ENCODE measurements around the gene PARK7.

GRCh38 chr1:8016210-8016894 lies 54.8 kb downstream of the PARK7 start:
- TF ChIP-seq CTCF (IDR thresholded peaks at IDR 0.05; ENCODE audit: insufficient read depth, low read length, poor library complexity, severe bottlenecking) (no peak), EZH2phosphoT487 (conservative IDR thresholded peaks at IDR 0.05; ENCODE audit: low read length) (no peak)

All from SU-DHL-6 (cell line).